Transverse colon (tissue), 4 donors: ENCODE data around the gene ATG5. TPM values are rescaled to one million over a fixed set of nuclear protein-coding genes. Genes with fewer than 3 reads are reported as not detected.
A peak's percentile ranks its signal among the peaks of the same experiment; 100 is the strongest.

Source experiments
- DNase-seq: peaks from one replicate; pipeline ENCODE4 v3.0.0-alpha.2; 2019
- H3K27ac ChIP-seq, 4 donors: fragments of 200-600 bp; sonication (generic); 2 replicates each; pipeline ENCODE4 v1.5.1; 2016 to 2018; ENCODE audit warnings: inconsistent platforms in 4 of 4
- H3K27me3 ChIP-seq: fragments of 200-600 bp; sonication (generic); 2 replicates; pipeline ENCODE4 v1.5.1; 2017; ENCODE audit warnings: inconsistent platforms
- H3K36me3 ChIP-seq, 4 donors: fragments of 200-600 bp; sonication (generic); 2 replicates each; pipeline ENCODE4 v1.5.1; 2017 to 2019; ENCODE audit warnings: inconsistent platforms in 4 of 4
- H3K4me1 ChIP-seq, 4 donors: fragments of 200-600 bp; sonication (generic); 2 replicates each; pipeline ENCODE4 v1.5.1; 2017 to 2020; ENCODE audit warnings: inconsistent platforms in 4 of 4
- H3K4me3 ChIP-seq, 4 donors: fragments of 200-600 bp; sonication (generic); 1 replicate in 1 of 4; 2 replicates in 3 of 4; pipeline versions ENCODE4 v1.5.1 to v1.6.1; 2017 to 2019; ENCODE audit warnings: inconsistent platforms in 4 of 4
- H3K9me3 ChIP-seq, 2 donors: fragments of 200-600 bp; sonication (generic); 2 replicates each; pipeline ENCODE4 v1.5.1; 2017 to 2019; ENCODE audit warnings: inconsistent platforms in 2 of 2
- CTCF ChIP-seq, 5 experiments: fragments of 200-600 bp in 3 of 5; fragments of 450-650 bp in 2 of 5; sonication (generic) in 3 of 5; IDR thresholded peaks; 1 replicate in 2 of 5; 2 replicates in 3 of 5; pipeline ENCODE4 v1.5.1; 2016 to 2017; ENCODE audit warnings: antibody characterized with exemption in 5 of 5, inconsistent platforms in 3 of 5, mild to moderate bottlenecking in 2 of 5, moderate library complexity in 1 of 5
- EP300 ChIP-seq: sonication (generic); formaldehyde crosslinking; IDR thresholded peaks from one replicate; pipeline ENCODE4 v1.6.1; 2017; ENCODE audit warnings: antibody characterized with exemption, low read depth
- POLR2A ChIP-seq: fragments of 450-650 bp; IDR thresholded peaks from one replicate; pipeline ENCODE4 v1.6.1; 2016; ENCODE audit warnings: antibody characterized with exemption, mild to moderate bottlenecking, moderate library complexity
- POLR2AphosphoS5 ChIP-seq, 3 donors: sonication (generic); formaldehyde crosslinking; IDR thresholded peaks; one replicate each; pipeline ENCODE4 v1.6.1; 2016; ENCODE audit warnings: antibody characterized with exemption in 3 of 3
- WGBS, 2 donors: methylation state at CpG; one replicate each; pipeline ENCODE4 v1.1.5; 2018; ENCODE audit warnings: low coverage in 1 of 2; 5-methylcytosine and 5-hydroxymethylcytosine counted together
- in situ Hi-C, 4 donors: fragments of 200-750 bp; cut with MboI; loops; one replicate each; pipeline versions ENCODE4 v1.15.0 to v1.15.1; 2017; ENCODE audit warnings: low sequenced_read_pairs in 3 of 4, low pct_ligation_motif_present in 1 of 4, low pct_unique_long_range_greater_than_20kb in 1 of 4
- intact Hi-C: fragments of 100-400 bp; cut with DNase I; formaldehyde crosslinking; loops from one replicate; pipeline ENCODE4 v1.15.1; 2023; ENCODE audit warnings: low total_unique reads
- total RNA-seq, 4 donors: library from RNA; depleted of rRNA; stranded (reverse); fragments of >200 nt; gene quantifications; one replicate each; pipeline ENCODE4 v1.1.0, GENCODE V29; 2016

ATG5 gene
- total RNA-seq, 4 donors from 2014 or later: 21.7 to 56.4 (median 44.9) TPM

GRCh38 chr6:106359959-106360409 lies 34.4 kb upstream of the ATG5 start:
- H3K27ac ChIP-seq: peak overlapping the region in 1 of 4 donors; percentile 78
- peak overlapping the region in 3 of 4 donors; percentile 42 to 70 (median 67) for H3K4me3 ChIP-seq
- no peaks in the 10 kb centered on the region for H3K9me3 ChIP-seq
- in situ Hi-C loops (no loop called here), intact Hi-C loops (no loop called here)
- H3K27me3 ChIP-seq: peaks cover 39% of the 10 kb centered on the region
- no peak for TF ChIP-seq EP300
- TF ChIP-seq POLR2AphosphoS5 (IDR thresholded peaks at IDR 0.05): no peak
- no peak for TF ChIP-seq POLR2A
- no peak for TF ChIP-seq CTCF (IDR thresholded peaks at IDR 0.05)
- whole genome bisulfite sequencing, 2 donors: 26 to 28% methylated on average over 7 to 12 of the region's 12 CpGs
- H3K36me3 ChIP-seq: no peaks in the 10 kb centered on the region
- H3K4me1 ChIP-seq: peaks cover 0 to 18% (median 14%) of the 10 kb centered on the region in 4 donors
- no peak for DNase-seq

GRCh38 chr6:106356378-106356777 lies 30.8 kb upstream of the ATG5 start:
- in situ Hi-C loops (no loop called here), intact Hi-C loops (no loop called here)
- TF ChIP-seq POLR2A: no peak
- no peak for TF ChIP-seq CTCF (IDR thresholded peaks at IDR 0.05)
- no peak for TF ChIP-seq POLR2AphosphoS5 (IDR thresholded peaks at IDR 0.05)
- no peak for TF ChIP-seq EP300
- H3K27ac ChIP-seq: no peak overlapping the region
- DNase-seq: no peak
- peaks cover 0 to 5% of the 10 kb centered on the region in 2 donors for H3K9me3 ChIP-seq
- no peak overlapping the region for H3K4me3 ChIP-seq
- H3K36me3 ChIP-seq: no peaks in the 10 kb centered on the region
- peaks cover 0 to 16% (median 13%) of the 10 kb centered on the region in 4 donors for H3K4me1 ChIP-seq
- 88 to 89% methylated on average over 1 of the region's 1 CpG for WGBS, 2 donors
- peaks cover 39% of the 10 kb centered on the region for H3K27me3 ChIP-seq

GRCh38 chr6:106347219-106347618 lies 21.7 kb upstream of the ATG5 start:
- 76 to 89% methylated on average over 1 of the region's 1 CpG for WGBS, 2 donors
- intact Hi-C loops (no loop called here), in situ Hi-C loops (loop anchor here (10.0 to 25.0 kb wide), 5 partner anchors 88 to 640 kb away; no protein-coding TSS in a partner anchor)
- no peaks in the 10 kb centered on the region for H3K4me1 ChIP-seq
- DNase-seq: no peak
- H3K36me3 ChIP-seq: no peaks in the 10 kb centered on the region
- H3K9me3 ChIP-seq: no peaks in the 10 kb centered on the region
- TF ChIP-seq EP300 (no peak), POLR2AphosphoS5 (IDR thresholded peaks at IDR 0.05) (no peak), CTCF (IDR thresholded peaks at IDR 0.05) (no peak), POLR2A (no peak)
- no peaks in the 10 kb centered on the region for H3K27me3 ChIP-seq
- no peak overlapping the region for H3K4me3 ChIP-seq
- no peak overlapping the region for H3K27ac ChIP-seq

GRCh38 chr6:106339334-106340029 lies 13.9 kb upstream of the ATG5 start:
- no peaks in the 10 kb centered on the region for H3K27me3 ChIP-seq
- in situ Hi-C loops (loop anchor here (10.0 to 25.0 kb wide), 6 partner anchors 95 to 648 kb away; no protein-coding TSS in a partner anchor), intact Hi-C loops (loop anchor here (5.0 to 10.0 kb wide), 2 partner anchors 223 to 635 kb away; partner anchors contain the start of gene CD24)
- H3K4me1 ChIP-seq: peaks cover 0 to 3% (median 1%) of the 10 kb centered on the region in 4 donors
- TF ChIP-seq CTCF (IDR thresholded peaks at IDR 0.05) (peak; percentile 60 to 73 (median 70)), POLR2AphosphoS5 (IDR thresholded peaks at IDR 0.05) (no peak)
- no peak overlapping the region for H3K27ac ChIP-seq
- DNase-seq: peak; percentile 49
- H3K4me3 ChIP-seq: no peak overlapping the region
- H3K9me3 ChIP-seq: no peaks in the 10 kb centered on the region
- WGBS, 2 donors: 15 to 33% methylated on average over 2 to 9 of the region's 9 CpGs
- no peaks in the 10 kb centered on the region for H3K36me3 ChIP-seq
